NCI-H774 (cell line): ENCODE measurements around the gene TPK1.

Experiments
- DNase-seq: peaks from one replicate; lab custom pipeline; 2025; lab: John Stamatoyannopoulos, UW

The TPK1 gene

DNA sequence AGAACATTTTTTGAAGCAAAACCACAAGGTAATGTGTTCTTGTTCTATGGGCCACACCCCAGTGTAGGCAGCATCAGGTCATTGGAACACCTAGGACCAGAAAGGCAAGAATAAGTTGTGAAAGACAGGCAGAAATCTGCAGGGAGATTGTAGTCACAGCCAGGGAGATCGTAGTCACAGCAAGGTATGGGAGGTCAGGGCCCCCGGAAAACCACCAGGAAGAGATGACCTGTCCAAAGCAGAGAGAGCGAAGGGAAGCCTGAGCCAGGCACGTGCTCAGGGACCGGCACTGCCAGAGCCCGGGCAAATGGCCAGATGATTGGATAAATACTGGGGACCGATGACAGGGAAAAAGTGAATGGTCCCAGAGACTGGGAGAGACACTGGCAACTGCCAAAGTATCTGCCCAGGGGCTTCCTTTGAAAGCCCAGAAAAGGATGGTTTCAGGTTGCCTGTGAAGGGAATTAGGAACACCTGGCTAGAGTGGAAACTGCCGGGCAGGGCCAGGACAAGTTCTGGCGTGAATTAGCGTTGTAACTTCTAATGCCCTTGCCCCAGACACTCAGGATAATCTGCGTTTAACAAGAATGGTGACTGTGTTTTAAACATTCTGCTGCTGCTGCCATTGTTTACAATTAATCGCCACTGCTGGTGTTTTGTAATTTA lies 428.5 kb downstream of the TPK1 start:
- DNase-seq = no peak

- no peak for DNase-seq
These were observed 430.9 kb downstream of the TPK1 start for GRCh38 chr7:144404946-144405345.

DNA sequence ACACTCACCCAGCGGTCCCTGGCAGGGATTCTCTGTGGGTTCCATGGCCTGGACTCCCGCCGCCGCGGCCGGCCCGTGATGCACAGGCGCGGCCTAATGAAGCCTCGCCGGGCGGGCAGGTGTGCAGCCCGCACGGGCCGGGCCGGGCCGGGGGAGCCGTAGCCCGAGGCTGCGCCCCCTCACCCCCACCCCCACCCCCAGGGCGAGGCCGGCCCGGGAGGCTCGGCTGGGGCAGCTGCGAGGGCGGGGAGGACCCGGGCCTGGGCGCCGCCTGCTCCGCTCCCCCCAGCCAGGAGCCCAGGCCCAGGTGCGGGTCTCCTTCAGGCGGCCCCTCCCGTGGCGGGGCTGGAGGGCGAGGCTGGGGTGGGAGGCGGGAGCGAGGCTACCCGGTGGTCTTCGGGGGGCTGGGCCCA lies 432.2 kb downstream of the TPK1 start, which contains the start of gene NOBOX:
NOBOX (minus strand) TSS at position 45 of the 413 bp plus-strand sequence.
- no peak for DNase-seq

DNA sequence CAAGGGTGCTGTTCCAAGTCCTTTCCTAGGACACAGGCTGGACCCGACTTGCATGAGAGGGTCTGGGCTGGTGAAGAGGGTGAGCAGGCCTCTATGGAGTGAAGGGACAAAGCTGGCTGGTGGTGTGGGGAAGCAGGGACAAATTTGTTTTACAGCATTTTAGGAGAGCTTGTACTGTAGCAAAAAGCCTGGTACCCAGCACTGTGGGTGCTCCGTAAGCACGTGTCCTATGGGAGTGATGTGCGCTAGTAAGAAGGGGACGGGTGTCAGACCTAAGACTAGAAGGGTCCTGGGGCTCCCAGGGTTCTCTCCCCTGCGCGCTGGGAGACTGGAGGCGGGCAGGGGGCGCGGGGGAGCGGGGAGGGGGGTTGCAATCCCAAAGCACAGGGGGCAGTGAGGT lies 432.8 kb downstream of the TPK1 start:
- DNase-seq = no peak
